GM21360 (cell line): ENCODE results near the gene PTPRM.

Experiments used
- ATAC-seq: cut with Tn5 transposase; IDR thresholded peaks from one replicate; pipeline ENCODE4 v1.9.1; 2021; ENCODE audit warnings: mild to moderate bottlenecking, moderate library complexity; ENCODE audit not compliant: unreplicated experiment

The PTPRM gene

DNA sequence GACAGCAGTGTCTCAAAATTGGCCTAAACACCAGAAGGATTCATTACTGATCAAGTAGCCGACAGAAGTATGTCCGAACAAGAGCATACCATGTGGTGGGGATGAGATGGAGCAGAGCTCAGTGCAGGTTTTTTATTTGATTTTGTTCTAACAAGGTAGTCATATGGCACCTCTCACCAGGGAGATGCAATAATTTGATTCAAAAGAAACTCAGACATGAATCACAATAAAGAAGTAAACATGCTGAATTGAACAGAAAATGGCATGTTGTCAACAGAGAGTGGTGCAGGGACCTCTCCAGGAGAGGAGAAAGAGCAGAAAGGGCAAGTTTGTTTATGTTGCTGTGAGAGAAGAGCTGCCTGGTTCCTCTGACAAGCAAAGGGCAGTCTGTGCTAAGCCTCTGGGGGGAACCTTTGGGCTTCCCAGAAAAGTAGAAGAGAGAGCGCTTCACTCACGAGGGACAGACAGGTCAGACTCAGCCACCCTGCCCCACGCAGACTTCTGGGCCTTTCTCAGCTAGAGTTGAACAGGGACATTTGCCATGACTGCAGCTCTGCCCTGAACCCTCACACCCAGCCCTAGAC lies 690.8 kb downstream of the PTPRM start:
- no peak for ATAC-seq

DNA sequence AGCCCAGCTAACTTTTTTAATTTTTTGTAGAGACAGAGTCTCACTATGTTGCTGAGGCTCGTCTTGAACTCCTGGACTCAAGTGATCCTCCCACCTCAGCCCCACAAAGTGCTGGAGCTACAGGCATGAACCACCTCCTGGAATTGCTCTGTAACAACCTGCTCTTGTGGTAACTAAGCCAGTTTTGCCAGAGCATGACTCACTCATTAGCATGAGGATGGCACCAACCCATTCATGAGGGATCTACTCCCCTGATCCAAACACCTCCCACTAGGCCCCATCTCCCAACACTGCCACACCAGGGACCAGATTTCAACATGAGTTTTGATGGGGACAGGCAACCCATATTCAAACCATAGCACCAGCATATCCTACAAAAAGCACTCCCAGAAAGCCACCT lies 693.2 kb downstream of the PTPRM start:
- ATAC-seq: no peak

DNA sequence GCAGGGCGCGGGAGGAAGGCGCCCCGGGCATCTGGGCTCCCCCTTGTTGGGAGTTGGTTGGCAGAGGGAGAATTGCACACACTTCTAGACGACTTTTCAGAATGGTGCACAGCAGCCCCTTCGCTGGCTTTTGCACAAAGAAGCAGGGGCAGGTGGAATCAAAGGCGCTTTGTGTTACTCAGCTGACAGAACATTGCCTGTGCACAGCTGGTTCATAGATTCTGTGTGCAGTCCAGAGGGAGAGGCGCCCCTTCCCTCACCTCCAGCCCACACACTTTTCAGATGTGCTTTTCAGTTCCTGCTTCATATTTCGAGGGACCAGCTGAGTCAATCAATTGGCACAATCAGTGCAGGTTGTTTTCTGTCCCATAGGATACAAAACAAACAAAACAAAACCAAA lies 693.7 kb downstream of the PTPRM start:
- no peak for ATAC-seq

DNA sequence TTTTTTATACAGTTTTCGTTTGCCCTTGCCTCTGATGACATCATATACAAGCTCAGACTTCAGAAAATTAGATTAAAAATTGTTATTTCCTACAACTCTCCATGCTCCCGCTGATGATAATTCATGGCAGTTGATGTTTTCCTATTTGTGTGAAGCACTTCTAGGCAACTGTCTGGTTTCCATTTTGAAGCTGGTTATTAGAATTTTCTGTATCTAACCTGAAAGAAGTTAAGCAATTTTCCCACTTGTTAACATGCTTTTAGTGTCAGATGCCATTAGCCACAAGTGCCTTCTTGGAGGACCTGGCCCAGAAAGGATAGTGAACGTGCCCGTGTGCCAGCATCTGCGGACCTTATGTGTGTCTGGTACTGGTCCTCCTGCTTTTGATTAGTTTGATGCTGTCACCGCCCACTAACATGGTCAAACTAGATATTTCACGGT lies 694.6 kb downstream of the PTPRM start:
- no peak for ATAC-seq

DNA sequence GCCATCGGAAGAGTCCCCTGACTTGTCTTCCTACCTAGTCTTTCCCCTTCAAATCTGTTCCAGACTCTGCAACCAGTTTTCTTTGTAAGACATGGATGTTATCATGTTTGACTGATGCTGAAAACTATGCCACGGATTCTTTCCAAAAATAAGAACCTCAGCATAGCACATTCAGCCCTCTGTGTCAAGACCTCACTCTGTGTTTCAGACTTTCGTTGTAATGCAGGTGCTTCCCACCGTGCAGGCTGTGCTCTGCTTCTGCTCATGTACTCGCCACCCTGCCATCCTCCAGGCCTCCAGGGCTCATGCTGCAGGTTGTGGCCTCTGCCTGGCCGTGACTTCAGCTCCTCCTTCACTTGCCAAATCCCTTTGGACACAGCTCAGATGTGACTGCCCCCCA lies 695.1 kb downstream of the PTPRM start:
- no peak for ATAC-seq

DNA sequence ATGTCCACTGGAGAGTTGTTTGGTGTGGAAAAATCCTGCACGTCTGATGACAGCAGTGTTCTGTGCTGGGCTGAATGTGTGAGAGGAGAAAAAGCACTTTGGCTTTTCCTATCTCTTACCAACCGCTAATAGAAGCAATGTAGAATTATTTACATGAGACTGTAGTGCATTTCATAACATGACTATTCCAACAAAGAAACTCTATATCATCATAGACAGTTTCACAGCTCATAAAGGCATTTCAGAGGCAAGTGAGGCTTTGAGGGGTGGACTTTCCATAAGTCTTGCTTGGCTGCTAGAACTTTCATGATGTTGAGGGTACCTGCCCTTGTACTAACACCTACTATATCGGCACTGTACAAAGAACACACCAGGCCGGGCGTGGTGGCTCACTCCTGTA lies 697.0 kb downstream of the PTPRM start:
- no peak for ATAC-seq

DNA sequence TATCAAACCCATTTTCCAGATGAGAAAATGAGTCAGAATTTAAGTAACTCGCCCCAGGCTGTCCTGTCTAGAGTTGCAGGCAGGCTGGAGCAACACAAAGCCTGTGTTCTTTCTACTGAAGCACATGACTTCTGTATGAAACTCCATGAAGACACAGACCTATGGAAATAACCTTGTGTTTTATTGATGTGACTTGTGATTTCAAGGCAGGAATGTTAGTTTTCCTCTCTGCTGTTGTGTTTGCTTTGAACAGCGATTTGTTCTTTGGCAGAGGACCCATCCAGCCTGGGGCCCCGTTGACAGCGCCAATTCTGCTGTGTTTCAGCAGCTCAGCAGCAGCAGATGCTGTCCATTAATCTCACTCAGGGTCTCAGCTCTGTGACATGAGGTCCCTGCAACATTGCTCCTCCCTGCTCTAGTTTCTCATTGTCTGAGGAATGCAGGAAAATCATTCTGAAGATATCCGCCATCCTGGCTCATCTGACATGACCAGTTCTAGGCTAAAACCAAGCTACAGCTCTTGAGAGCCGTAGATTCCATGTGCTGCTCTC lies 697.8 kb downstream of the PTPRM start:
- ATAC-seq: no peak

DNA sequence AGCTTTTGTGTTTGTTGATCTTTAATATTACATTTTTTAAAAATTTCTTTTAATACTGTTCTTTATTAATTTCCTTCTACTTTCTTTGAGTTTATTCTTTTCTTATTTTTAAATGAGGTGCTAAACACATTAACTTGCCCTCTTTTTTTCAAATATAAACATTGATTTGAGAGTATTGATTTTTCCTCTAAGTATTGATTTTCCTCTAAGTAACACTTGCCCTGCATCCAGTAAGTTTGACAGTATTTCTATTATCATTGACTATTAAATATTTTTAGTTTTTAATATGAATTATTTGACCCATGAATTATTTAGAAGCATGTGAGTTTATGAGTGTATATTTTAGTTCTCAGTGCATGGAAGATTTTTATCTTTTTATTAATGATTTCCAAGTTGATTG lies 705.1 kb downstream of the PTPRM start:
- no peak for ATAC-seq

DNA sequence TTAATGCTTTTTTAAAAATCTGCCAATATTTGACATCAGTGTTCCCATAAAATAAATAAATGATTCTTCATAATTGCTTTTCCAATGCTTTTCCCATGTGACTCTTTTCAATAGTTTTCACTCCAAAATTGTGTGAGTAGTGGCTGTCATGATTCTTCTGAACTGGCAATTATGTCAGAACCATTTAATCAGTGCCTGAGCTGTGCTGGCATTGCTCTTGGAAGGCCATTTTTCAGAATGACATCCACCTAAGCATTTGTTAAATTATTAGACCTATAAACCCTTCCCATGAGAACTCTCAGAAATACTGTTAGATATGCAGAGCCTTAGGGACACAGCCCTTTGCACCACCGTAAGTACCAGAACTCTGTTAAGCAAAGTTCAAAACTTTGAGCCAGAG lies 707.3 kb downstream of the PTPRM start:
- ATAC-seq: no peak

DNA sequence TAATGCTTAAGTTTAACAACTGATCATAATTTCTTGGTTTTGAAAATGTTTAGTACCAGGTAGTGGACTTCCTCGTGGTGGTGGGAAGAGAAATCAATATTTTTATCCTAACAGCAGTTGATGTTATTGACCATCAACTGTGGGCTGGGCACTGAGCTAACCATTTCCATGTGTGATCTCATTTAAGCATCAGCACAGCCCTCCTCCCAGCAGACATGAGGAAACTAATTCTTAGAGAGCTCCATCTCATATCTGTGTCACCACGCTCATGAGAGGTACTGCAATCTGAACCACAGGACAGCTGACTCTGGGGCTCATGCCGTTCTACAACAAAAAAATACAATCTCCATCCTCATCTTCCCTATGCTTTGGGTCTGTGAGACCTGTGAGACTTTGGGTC lies 709.3 kb downstream of the PTPRM start:
- no peak for ATAC-seq

DNA sequence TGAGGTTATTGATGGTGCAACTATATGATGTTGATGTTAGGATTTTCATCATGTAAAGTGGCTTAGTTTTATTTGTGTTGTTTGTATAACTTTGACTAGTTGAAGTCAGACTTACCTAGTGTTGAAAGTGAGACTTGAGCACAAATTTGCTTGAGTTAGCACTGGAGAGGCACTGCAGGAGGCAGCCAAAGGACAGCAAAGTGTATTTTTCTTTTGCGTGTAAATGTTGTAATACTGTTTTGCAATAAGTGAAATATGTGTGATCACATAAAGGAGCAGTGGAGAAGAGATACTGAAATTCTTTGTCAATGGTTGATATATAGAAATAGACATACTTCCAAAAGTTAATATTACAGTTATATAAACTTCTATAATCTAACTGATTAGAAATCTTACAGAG lies 710.2 kb downstream of the PTPRM start:
- ATAC-seq: no peak

DNA sequence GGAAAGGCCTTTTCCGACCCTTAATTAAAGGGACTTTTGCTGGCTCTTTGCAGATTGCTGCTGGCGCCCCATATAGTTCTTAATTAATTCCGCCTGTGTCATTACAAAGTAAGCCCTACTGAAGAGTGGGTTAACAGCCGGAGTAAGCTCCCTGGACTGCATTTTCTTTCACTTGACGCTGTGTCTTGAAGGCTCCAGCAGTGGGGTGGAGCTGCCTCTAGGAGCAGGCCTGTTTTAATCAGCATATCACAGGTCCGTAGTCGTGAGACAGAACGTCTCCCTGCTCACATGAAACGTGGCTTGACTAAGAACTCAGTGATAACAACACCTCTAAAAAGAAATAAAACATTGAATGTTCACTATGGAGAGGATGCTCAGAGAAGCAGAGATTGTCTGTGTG lies 712.2 kb downstream of the PTPRM start:
- no peak for ATAC-seq

DNA sequence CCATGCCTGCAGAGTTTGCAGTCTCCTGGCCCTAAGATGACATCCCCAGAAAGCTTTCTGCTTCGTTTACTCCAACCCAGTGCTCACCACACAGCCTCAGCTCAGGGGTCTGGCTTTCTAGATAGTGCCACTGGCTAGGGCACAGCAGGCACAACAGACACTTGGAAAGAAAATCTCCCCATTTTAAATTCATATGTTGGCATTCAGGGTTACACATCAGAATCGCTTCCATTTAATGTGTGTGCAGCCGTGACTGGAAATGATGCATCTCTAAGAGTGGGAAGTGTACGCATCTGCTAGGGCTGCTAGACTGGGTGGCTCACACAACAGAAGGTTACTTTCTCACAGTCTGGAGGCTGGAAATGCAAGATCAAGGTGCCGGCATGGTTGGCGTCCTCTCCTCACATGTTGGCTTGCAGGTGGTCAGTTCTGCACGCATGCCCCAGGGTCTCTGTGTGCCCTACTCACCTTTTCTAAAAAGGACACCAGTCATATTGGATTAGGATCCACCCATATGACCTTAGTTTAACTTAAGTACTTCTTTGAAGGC lies 712.7 kb downstream of the PTPRM start:
- ATAC-seq: no peak

DNA sequence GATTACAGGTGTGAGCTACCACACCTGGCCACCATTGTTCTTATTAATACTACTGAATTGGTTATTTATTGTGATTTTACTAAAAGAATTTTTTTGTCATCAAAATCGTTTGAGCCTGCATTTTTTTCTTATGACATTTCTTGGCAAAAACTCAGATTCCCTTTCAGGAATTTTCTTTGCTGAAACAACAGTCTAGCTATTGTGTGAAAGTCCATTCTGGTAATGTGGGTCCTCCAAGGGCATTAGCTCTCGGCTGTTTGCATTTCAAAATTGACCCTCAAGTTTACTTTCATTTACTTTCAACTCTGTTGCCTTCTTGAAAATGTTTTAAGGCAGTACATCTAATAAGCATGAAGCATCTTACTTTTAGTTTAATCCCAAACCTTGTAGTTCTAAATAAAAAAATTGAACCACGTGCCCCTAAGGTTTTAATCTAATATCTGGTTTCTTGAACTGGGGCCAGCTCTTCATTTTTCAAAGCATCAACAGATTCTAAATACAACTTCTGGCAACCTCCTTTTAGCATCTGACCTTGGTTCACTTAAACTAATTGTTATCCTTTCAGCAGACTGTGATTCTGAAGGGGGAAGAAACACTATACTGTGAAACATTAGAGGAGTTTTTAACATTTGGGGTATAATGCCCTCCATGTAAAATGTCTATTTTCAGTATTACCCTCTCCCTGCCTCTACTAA lies 716.9 kb downstream of the PTPRM start:
- ATAC-seq: no peak

DNA sequence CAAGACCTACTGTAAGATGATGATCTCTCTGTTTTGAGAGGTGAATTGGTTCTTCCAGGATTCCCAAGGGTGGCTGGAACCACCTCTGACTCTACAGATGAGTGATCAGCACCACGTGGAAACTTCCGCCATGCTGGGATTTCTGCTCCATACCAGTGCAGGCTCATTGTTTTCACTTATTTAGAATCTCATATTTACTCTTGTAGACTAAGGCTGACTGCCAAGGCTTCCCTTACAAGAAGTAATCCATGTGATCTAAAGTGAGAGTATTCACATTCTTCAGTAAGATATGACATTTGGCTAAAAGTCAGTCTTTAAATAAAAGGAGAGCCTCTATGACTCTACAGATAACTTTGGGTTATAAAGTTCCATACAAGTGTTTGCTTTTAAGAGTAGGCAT lies 719.2 kb downstream of the PTPRM start:
- ATAC-seq: no peak

DNA sequence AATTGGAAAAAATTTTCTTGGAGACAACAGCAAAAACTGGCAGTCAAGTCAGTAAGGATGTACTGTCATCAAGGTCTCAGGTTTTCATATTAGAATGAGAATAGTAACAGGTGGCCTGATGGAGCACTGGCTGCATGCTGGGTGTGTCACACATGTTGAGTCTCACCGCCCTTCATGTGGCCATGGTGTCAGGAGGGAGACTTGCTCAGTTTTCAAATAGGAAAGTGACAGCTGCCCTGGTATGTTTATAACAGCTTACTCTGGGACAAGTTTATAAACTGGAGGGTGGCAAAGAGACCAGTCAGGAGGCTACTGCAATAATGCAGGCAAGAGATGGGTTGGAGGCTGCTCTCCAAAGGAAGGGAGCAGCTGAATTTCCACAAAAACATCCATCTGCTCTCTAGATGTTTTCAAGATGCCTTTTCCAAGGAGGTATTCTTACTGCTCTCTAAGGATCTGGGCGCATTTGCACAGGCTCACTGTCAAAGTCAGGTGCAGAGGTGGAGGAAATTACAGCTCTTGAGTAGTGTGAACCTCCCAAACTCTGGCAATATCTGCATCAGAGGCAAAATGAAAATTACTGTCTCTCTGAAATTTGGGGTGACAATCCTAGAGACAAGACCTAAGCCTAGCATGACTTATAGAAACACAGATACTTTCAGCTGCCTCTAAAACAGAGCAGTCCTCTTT lies 720.2 kb downstream of the PTPRM start:
- no peak for ATAC-seq

DNA sequence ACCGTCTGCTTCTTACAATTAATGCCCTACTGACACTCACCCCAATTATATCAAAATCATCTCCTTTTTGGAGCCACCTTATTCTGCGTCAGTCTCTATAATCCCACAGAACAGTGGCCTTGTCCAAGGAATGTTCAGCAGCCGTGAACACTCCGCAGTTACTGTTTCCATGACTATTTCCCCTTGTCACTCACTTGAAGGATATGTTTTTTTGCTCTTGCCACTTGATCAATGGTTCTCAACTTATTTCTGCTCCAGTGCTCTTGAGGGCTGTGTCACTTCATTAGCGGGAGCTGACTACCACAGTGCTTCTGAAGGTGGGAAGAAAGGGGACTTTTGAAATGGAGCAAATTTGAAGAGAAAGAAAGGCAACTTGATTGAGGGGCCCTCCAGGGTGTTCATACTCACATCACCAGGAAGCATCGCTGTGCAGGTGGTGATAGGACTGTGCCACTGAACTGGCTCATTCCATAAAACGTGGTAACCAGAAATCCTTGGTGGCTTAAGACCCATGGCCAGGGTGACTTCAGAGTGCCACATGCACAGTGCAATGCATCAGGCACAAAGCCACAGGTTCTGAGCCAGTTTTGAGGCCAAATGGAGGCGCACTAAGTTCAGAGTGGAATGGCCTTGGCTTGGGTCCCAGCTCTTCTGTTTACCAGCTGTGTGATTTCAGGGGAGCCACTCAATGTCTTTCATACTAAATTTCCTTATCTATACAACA lies 721.5 kb downstream of the PTPRM start:
- ATAC-seq: no peak

DNA sequence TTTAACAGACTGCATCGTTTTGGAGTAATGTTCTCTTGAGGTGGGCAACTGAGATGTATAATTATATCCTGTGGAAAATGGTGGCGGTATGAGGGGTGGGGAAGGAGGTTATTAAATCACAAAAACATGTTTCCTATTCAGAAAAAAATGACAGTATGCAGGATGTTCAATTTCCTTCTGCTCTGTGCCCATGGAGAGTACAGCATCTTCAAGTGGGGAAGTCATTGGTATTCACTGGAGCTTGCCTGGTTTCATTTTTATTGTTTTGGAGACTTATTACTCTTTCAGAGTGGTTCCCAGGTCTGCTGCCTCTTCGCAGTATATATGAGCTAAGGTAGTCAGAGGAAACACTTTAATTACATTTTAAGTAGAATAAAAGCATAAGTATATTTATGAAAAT lies 723.3 kb downstream of the PTPRM start:
- no peak for ATAC-seq

DNA sequence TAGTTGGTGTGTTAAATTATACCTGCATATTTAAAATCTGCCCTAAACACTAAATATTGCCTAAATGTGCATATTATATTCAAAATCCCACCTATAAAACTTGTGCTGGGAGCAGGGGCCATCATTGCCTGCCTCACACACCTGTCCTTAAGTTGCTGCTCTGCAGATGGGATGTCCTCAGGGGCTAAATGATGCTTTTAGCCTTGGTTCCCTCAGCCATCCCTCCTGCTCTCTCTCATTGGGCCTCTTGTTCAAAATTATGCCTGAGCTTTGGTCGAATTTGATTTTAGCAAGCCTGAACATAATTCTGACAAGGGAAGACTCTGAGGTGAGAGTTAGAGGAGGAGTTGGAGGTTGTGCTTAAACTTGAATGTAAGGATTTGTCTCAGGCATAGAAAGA lies 723.8 kb downstream of the PTPRM start:
- no peak for ATAC-seq

DNA sequence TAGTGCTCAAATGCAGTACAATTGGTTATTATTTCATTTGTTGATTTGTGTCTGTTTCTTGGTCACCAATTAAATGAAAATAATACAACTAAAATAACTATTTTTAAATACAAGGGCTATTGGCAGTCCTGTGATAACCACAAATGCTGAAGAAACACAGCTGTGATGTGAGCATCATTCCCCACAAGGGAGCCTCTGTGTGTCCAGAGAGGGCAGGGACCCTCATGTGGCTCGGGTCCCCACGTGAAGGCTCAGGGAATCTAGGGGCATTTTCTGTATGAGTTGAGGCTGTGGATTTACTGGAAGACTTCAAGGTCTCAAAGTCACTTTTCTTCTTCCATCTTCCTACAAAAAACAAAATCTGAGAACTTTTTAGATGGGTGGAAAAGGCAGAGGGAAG lies 726.1 kb downstream of the PTPRM start:
- ATAC-seq: no peak
